HG02759 (cell line): ENCODE measurements around the gene KCTD18.

Experiments used
- ATAC-seq: cut with Tn5 transposase; IDR thresholded peaks from one replicate; pipeline ENCODE4 v1.9.1; 2021; ENCODE audit warnings: mild to moderate bottlenecking, moderate library complexity; ENCODE audit not compliant: unreplicated experiment

KCTD18 gene

GRCh38 chr2:200509612-200510433, at the start of gene KCTD18:
Gene KCTD18, minus strand, starts transcription at chr2:200510068. Its CDS starts 3,052 bp downstream, at chr2:200507016.
- peak; percentile 98 for ATAC-seq

GRCh38 chr2:200540793-200541192, 30.9 kb upstream of the KCTD18 start:
- no peak for ATAC-seq

DNA sequence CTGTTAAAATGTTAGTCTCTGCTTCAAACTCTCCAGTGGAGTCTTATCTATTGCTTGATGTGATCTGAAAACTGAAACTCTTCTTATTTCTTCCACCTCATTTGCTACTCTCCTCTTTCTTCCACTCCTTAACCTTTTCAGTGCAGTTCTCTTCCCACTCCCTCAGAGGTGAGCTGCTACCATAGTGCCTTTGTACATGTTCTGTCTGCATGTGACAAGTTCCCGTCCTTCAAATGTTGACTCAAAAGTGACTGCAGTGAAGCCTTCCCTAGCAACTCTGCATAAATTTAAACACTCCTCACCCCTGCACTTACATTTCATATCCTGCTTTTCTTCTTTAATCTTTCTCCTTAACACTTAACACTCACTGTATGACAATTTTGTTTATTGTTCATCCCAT, 28.3 kb upstream of the KCTD18 start:
- ATAC-seq, result no peak

DNA sequence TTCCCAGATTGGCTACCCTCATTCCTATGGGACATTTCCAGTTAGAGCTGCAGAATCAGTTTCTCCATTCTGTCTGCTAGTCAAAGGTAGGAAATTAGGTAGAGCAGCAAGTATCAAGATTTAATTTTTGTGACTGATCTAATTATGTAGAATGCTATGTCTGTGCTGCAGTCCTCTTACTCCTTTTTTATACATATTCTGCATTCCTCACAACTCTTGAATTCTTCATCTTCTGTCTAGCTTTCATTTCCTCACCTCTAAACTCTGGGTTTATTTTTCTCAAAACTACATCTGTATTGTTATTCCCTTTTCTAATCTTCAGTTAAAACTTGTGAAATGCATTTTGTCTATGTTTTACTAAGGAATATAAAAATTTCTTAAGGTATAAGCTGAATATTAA, 24.7 kb upstream of the KCTD18 start:
- no peak for ATAC-seq

DNA sequence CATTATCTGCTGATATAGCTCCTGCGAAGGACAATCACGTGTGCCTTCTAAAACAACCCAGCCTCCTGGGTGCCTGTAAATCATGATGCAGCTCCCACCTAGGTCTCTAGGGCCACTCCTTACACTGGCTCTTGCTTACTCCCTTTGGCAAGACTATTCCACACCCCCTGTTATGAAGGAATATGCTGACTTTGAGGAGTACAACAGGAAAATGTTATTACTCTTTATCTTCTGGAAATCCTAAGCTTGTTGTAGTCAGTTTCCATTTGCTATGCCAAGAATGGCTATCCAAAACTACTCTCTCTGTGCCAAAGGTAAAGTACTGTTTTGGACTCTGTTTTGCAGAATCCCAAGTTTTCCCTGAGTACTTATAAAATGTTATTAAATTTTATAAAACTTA, 23.9 kb upstream of the KCTD18 start:
- ATAC-seq, result no peak

GRCh38 chr2:200528228-200528627, 18.4 kb upstream of the KCTD18 start:
- no peak for ATAC-seq

GRCh38 chr2:200525882-200526651, 16.2 kb upstream of the KCTD18 start, which contains the start of gene SGO2:
Gene SGO2, plus strand, starts transcription at chr2:200526207. Its CDS starts 6,769 bp downstream, at chr2:200532976.
- ATAC-seq, result peak; percentile 100

DNA sequence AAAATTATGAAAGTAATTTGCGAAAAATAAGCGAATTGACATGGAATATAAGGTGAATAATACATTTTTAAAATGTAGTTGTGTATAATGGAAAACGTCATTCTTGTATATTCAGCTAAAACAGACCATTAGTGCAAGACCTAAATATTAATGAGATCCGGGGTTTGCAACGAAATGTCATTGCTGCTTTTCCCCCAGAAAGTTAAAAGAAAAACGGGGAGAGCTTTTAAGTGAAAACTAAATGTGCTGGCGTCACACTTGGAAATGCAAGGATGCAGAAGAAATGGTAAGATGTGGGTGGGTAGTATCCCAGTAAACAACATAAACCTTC, 15.6 kb upstream of the KCTD18 start:
- no peak for ATAC-seq

DNA sequence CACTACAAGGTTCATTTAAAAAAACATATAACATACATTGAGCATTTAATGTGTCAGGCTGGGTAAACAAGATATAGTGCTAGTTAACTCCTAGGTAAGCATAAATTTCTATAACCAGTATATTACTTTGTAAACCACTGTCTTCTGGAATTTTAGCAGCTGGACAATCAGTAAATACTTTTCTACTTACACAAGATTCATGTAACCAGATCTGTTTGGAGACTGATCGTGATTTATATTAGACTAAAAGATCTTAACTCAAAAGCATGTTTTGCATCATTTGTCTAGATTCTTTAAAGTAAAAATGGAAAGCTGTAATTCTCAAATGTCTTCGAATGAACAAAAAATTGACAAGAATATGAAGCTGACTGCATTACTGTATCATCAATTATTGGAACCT, 15.2 kb upstream of the KCTD18 start:
- ATAC-seq, result no peak

GRCh38 chr2:200523604-200524003, 13.7 kb upstream of the KCTD18 start:
- ATAC-seq, result no peak

GRCh38 chr2:200523158-200523557, 13.3 kb upstream of the KCTD18 start:
- no peak for ATAC-seq

DNA sequence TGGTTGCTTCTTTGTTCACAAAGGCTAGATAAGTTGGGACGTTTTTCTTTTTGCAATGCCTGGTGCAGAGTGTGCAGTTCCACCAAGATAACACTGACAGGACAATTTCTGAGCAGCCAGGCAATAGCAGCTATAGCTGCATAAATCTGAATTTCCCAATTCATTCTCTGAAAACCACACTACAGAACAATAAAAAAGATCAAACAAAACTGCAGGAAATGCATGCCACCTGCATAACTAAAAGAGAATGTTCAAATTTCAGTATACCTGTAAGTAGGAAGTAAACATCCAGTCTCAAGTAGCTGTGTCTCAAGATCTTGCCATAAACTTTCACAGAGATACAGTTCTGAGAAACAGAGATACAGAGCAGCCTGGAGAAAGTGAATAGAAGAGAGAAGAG, 5.3 kb upstream of the KCTD18 start:
- no peak for ATAC-seq

DNA sequence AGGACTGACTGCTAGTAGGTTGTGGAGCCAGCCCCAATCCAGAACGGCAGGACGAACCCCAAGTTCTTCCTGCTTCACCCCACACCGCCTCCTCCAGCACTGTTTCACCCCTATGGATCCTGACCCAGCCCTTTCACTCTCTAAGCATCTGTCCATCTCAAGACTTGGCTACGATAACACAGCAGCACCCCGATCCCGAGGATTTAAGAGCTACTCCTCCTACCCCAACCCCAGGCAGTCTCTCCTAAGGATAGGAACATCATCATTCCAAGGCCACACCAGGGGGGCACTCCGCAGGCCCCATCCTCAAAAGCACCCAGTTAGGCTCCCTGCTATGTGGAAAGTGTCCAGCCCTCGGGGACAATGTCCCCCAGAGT, 645 bp downstream of the KCTD18 start:
- no peak for ATAC-seq

GRCh38 chr2:200507179-200507578, 2.7 kb downstream of the KCTD18 start:
- ATAC-seq, result no peak

- no peak for ATAC-seq
Measured at GRCh38 chr2:200506679-200507078, 3.2 kb downstream of the KCTD18 start.

DNA sequence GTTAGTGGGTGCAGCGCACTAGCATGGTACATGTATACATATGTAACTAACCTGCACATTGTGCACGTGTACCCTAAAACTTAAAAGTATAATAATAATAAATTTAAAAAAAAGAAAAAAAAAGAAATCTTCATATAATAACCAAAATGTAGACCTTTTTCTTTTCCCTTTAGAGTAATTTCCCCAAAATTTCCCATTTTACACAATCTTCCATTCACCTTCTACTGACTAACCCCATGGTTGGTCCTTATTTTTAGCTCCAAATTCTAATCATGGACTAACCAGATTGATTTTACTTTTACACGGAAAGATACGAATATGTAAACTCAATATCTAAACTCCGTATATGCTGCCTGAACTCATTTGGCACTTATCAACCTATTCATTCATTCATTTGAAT, 7.7 kb downstream of the KCTD18 start:
- ATAC-seq, result no peak

GRCh38 chr2:200498402-200499162, 11.3 kb downstream of the KCTD18 start:
- no peak for ATAC-seq

GRCh38 chr2:200496696-200497095, 13.2 kb downstream of the KCTD18 start:
- ATAC-seq, result no peak

GRCh38 chr2:200494048-200494447, 15.8 kb downstream of the KCTD18 start:
- ATAC-seq, result no peak

GRCh38 chr2:200492656-200493055, 17.2 kb downstream of the KCTD18 start:
- no peak for ATAC-seq

GRCh38 chr2:200490001-200490400, 19.9 kb downstream of the KCTD18 start:
- ATAC-seq, result no peak

- ATAC-seq, result no peak
Measured at GRCh38 chr2:200488169-200488568, 21.7 kb downstream of the KCTD18 start.
